K562 (cell line): ENCODE measurements around the gene SDK1. TPM values are rescaled to one million over a fixed set of nuclear protein-coding genes. Genes with fewer than 3 reads are reported as not detected.

Source experiments
- ATAC-seq: fragments of 200-7000 bp; cut with Tn5 transposase; 3 replicates; pipeline ENCODE4 v1.9.1; 2020; ENCODE audit warnings: moderate library complexity
- BruUV-seq: library from RNA; stranded (reverse); fragments of 400-500 nt; replicated peaks from 2 replicates; lab custom pipeline; 2021; lab: Mats Ljungman, UMichigan
- CTCF ChIA-PET: fragments of 300-600 bp; formaldehyde crosslinking; extraction: SDS; loops from one replicate; lab custom pipeline; 2021; ENCODE audit warnings: low intra/inter-chr PET ratio; lab: Yijun Ruan, JAX
- POLR2A ChIA-PET: fragments of 300-600, 350-650 bp; sonication (Branson Sonifier 250); formaldehyde crosslinking; extraction: SDS; loops from one replicate; lab custom pipeline; 2021; ENCODE audit warnings: antibody characterized with exemption, inconsistent platforms; lab: Yijun Ruan, JAX
- DNase-seq, 4 experiments: peaks; one replicate each; pipeline versions ENCODE4 v3.0.0 to v3.0.0-alpha.2; 2011 to 2018; ENCODE audit warnings: low spot score in 3 of 4, mixed read lengths in 3 of 4; ENCODE audit errors: extremely low read depth in 1 of 4
- FAIRE-seq: peaks from 2 replicates; lab custom pipeline; 2011; peaks lifted over from hg19 to GRCh38; lab: Jason Lieb, UNC
- H2AFZ ChIP-seq: 2 replicates; pipeline ENCODE4 v1.6.0; 2011; ENCODE audit warnings: low read depth, low read length, control low read depth, inconsistent platforms
- H3K27ac ChIP-seq: fragments of 200-600 bp; 3 replicates; pipeline ENCODE4 v1.8.0; 2011; ENCODE audit warnings: low read depth, mild to moderate bottlenecking, control low read depth, inconsistent platforms, low read length, moderate library complexity, mixed read lengths; ENCODE audit errors: extremely low read depth
- H3K27me3 ChIP-seq, 2 experiments: fragments of 300-600 bp in 1 of 2; 2 replicates in 1 of 2; 3 replicates in 1 of 2; pipeline versions ENCODE4 v1.6.0 to v1.8.0; 2011; ENCODE audit warnings: inconsistent platforms in 2 of 2, low read length in 2 of 2, mild to moderate bottlenecking in 1 of 2, mixed read lengths in 1 of 2, moderate library complexity in 1 of 2; ENCODE audit not compliant: control insufficient read depth in 2 of 2, insufficient read depth in 2 of 2
- H3K36me3 ChIP-seq: fragments of 300-600 bp; 3 replicates; pipeline ENCODE4 v1.8.0; 2011; ENCODE audit warnings: mild to moderate bottlenecking, low read length, inconsistent platforms; ENCODE audit not compliant: control insufficient read depth, insufficient read depth
- H3K4me1 ChIP-seq, 2 experiments: fragments of 200-600 bp in 1 of 2; replicated peaks in 1 of 2; 2 replicates in 1 of 2; 3 replicates in 1 of 2; pipeline versions ENCODE4 v1.5.1 to v1.8.0; 2011; ENCODE audit warnings: inconsistent platforms in 2 of 2, low read length in 2 of 2, mild to moderate bottlenecking in 1 of 2, mixed read lengths in 1 of 2, moderate library complexity in 1 of 2; ENCODE audit not compliant: control insufficient read depth in 2 of 2, insufficient read depth in 2 of 2
- H3K4me2 ChIP-seq: 2 replicates; pipeline ENCODE4 v1.6.1; 2011; ENCODE audit warnings: low read length, control low read depth, inconsistent platforms, mixed read lengths; ENCODE audit not compliant: insufficient read depth
- H3K4me3 ChIP-seq: fragments of 200-600 bp; sonication (generic), shearing (Covaris generic); 2 replicates; pipeline ENCODE4 v1.5.1; 2016; ENCODE audit warnings: control low read depth, inconsistent platforms
- H3K79me2 ChIP-seq: fragments of 200-600 bp; 3 replicates; pipeline ENCODE4 v1.8.0; 2011; ENCODE audit warnings: low read length, inconsistent platforms; ENCODE audit not compliant: control insufficient read depth, insufficient read depth
- H3K9ac ChIP-seq, 2 experiments: 2 replicates each; pipeline versions ENCODE4 v1.6.0 to v1.6.1; 2011; ENCODE audit warnings: low read depth in 2 of 2, low read length in 2 of 2, control low read depth in 1 of 2, inconsistent platforms in 1 of 2, mild to moderate bottlenecking in 1 of 2, mixed read lengths in 1 of 2; ENCODE audit not compliant: insufficient read depth in 1 of 2
- H3K9me1 ChIP-seq: one replicate; pipeline ENCODE4 v1.6.0; 2011; ENCODE audit warnings: inconsistent platforms, mild to moderate bottlenecking, low read length, moderate library complexity; ENCODE audit not compliant: control insufficient read depth, insufficient read depth
- H3K9me3 ChIP-seq: replicated peaks from 2 replicates; pipeline ENCODE4 v1.5.1; 2011; ENCODE audit warnings: low read depth, low read length, inconsistent platforms; ENCODE audit not compliant: control insufficient read depth, insufficient read depth
- H4K20me1 ChIP-seq: replicated peaks from 2 replicates; pipeline ENCODE4 v1.6.1; 2011; ENCODE audit warnings: low read length, inconsistent platforms, mixed read lengths; ENCODE audit not compliant: control insufficient read depth, insufficient read depth
- BRCA1 ChIP-seq, 2 experiments: fragments of 450-650 bp in 1 of 2; sonication (generic) in 1 of 2; formaldehyde crosslinking in 1 of 2; IDR thresholded peaks; 2 replicates each; pipeline versions ENCODE4 v1.5.0 to v1.6.1; 2017 to 2020; ENCODE audit warnings: mild to moderate bottlenecking in 1 of 2, missing genetic modification reagents in 1 of 2
- CEBPG ChIP-seq, 3 experiments: fragments of 200-800 bp in 1 of 3; sonication (Bioruptor generic) in 1 of 3; sonication (generic) in 1 of 3; formaldehyde crosslinking in 1 of 3; IDR thresholded peaks in 2 of 3; conservative IDR thresholded peaks in 1 of 3; 2 replicates each; pipeline versions ENCODE4 v1.6.1 to v1.8.0; 2016 to 2022; ENCODE audit warnings: missing compliant biosample characterization in 2 of 3, missing genetic modification characterization in 2 of 3, mild to moderate bottlenecking in 1 of 3, missing genetic modification reagents in 1 of 3
- KLF6 ChIP-seq: fragments of 250-450 bp; sonication (Bioruptor Pico); IDR thresholded peaks from 2 replicates; pipeline ENCODE4 v1.4.0; 2020; ENCODE audit warnings: mild to moderate bottlenecking, moderate library complexity, borderline replicate concordance
- MAFF ChIP-seq: IDR thresholded peaks from 2 replicates; pipeline ENCODE4 v1.6.1; 2012; ENCODE audit warnings: low read length, improper control_type of control experiment
- NFE2 ChIP-seq: IDR thresholded peaks from 2 replicates; pipeline ENCODE4 v1.6.1; 2014; ENCODE audit warnings: antibody characterized with exemption, low read depth
- SREBF1 ChIP-seq: fragments of 150-350 bp; IDR thresholded peaks from 2 replicates; pipeline ENCODE4 v1.6.1; 2014; ENCODE audit warnings: antibody characterized with exemption, low read depth, low read length, borderline replicate concordance
- ZKSCAN1 ChIP-seq: fragments of 150-350 bp; IDR thresholded peaks from 2 replicates; pipeline ENCODE4 v1.6.1; 2016; ENCODE audit warnings: low read depth, low read length
- ZNF263 ChIP-seq: sonication (generic); formaldehyde crosslinking; IDR thresholded peaks from 2 replicates; pipeline ENCODE4 v1.8.0; 2022; ENCODE audit warnings: mild to moderate bottlenecking, missing genetic modification reagents, borderline replicate concordance
- WGBS: fragments of 100-300 bp; shearing (Covaris generic); methylation state at CpG from one replicate; pipeline ENCODE4 v1.1.6; 2016; ENCODE audit warnings: low coverage, mixed read lengths; ENCODE audit not compliant: insufficient coverage; ENCODE audit errors: missing lambda C conversion rate; 5-methylcytosine and 5-hydroxymethylcytosine counted together
- in situ Hi-C: fragments of 300-500 bp; cut with MboI; formaldehyde crosslinking; loops from 4 replicates; pipeline ENCODE4 v1.15.0; 2018; ENCODE audit warnings: inconsistent platforms, mixed read lengths
- intact Hi-C: fragments of 100-400 bp; cut with micrococcal nuclease; formaldehyde crosslinking; loops from 2 replicates; pipeline ENCODE4 v1.14.2; 2022
- polyA plus RNA-seq, 8 experiments: library from polyadenylated mRNA; depleted of rRNA in 4 of 8; stranded (reverse) in 5 of 8; unstranded in 3 of 8; fragments of >200 nt; fragmentation: Nextera tagmentation in 2 of 8; fragmentation: Illumina TruSeq in 1 of 8; extraction: Ambion mirVana in 2 of 8; extraction: Trizol in 1 of 8; gene quantifications; 2 replicates each; pipeline versions ENCODE4 v1.2.1 to v1.2.3, GENCODE V29; 2011 to 2014; ENCODE audit warnings: inconsistent platforms in 1 of 8, missing spikeins in 1 of 8
- total RNA-seq, 7 experiments: library from RNA; depleted of rRNA in 6 of 7; stranded (reverse); fragments of >200 nt in 6 of 7; fragmentation: Illumina TruSeq in 2 of 7; extraction: Trizol in 2 of 7; gene quantifications; 2 replicates each; pipeline versions ENCODE4 v1.2.1 to v1.2.3, GENCODE V29; 2011 to 2021; ENCODE audit warnings: low replicate concordance in 1 of 7
- TF ChIP-seq, protein P1 (sequence below): sonication (generic); formaldehyde crosslinking; IDR thresholded peaks from 2 replicates; pipeline ENCODE4 v1.8.0; 2022; ENCODE audit warnings: mild to moderate bottlenecking, missing genetic modification reagents, borderline replicate concordance
- TF ChIP-seq, protein P2 (sequence below): fragments of 200-800 bp; sonication (Bioruptor generic); IDR thresholded peaks from 2 replicates; pipeline ENCODE4 v1.6.1; 2017; ENCODE audit warnings: missing genetic modification characterization, missing compliant biosample characterization
- TF ChIP-seq, protein P3 (sequence below): IDR thresholded peaks from 2 replicates; pipeline ENCODE4 v1.6.1; 2016; ENCODE audit warnings: missing genetic modification characterization, missing compliant biosample characterization

SDK1 gene
- total and polyA plus RNA-seq, 9 of the 15 experiments (the other 6 are each of a cell fraction or from before 2014, with no cell fraction given) = 0.16 TPM; not detected in 8

DNA sequence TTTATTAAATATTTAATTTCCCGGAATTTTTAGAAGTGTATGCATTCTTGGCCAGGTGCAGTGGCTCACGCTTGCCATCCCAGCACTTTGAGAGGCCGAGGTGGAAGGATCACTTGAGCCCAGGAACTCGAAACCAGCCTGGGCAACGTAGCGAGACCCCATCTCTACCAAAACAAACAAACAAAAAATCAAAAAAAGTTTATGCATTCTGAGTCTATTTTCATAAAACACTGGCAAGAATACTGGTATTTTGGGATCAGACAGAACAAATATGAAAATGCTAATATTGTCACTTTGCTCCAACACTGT lies 940.2 kb downstream of the SDK1 start:
- in situ Hi-C loops = no loop called here
- Histone ChIP-seq H3K9ac (no peak overlapping the region), H3K4me1 (0 out of 5 replicates have a peak, but pooled peaks cover 0 to 3% of the 10 kb centered on the region in 2 experiments), H3K9me3 (no peaks in the 10 kb centered on the region), H2AFZ (no peak overlapping the region), H3K4me3 (no peak overlapping the region), H3K36me3 (no peaks in the 10 kb centered on the region), H3K27ac (no peak overlapping the region), H3K4me2 (no peak overlapping the region), H4K20me1 (no peaks in the 10 kb centered on the region; the same call in 1 of the 2 replicates), H3K27me3 (peaks cover 5 to 62% of the 10 kb centered on the region in 2 experiments; a peak in 4 of 5 replicates), H3K79me2 (no peaks in the 10 kb centered on the region), H3K9me1 (no peaks in the 10 kb centered on the region)
- POLR2A ChIA-PET = no interaction called here
- intact Hi-C loops = no loop called here
- FAIRE-seq = no peak
- WGBS = 0% methylated on average over 6 of the region's 6 CpGs
- no peak for DNase-seq
- no peak for ATAC-seq
- CTCF ChIA-PET = no interaction called here
- no TSS peak for BruUV-seq
- TF ChIP-seq NFE2 (no peak), BRCA1 (IDR thresholded peaks at IDR 0.05) (no peak), BRCA1 (CRISPR knock-in tag; IDR thresholded peaks at IDR 0.05) (no peak), KLF6 (CRISPR knock-in tag) (no peak), MAFF (no peak), CEBPG (CRISPR knock-in tag; IDR thresholded peaks at IDR 0.05) (no peak), CEBPG (tag; conservative IDR thresholded peaks at IDR 0.05 in 1 of 2, IDR thresholded peaks at IDR 0.05 in 1 of 2) (no peak), ZKSCAN1 (no peak), SREBF1 (no peak), ZNF263 (CRISPR knock-in tag) (no peak)
- TF ChIP-seq, protein P1, sequence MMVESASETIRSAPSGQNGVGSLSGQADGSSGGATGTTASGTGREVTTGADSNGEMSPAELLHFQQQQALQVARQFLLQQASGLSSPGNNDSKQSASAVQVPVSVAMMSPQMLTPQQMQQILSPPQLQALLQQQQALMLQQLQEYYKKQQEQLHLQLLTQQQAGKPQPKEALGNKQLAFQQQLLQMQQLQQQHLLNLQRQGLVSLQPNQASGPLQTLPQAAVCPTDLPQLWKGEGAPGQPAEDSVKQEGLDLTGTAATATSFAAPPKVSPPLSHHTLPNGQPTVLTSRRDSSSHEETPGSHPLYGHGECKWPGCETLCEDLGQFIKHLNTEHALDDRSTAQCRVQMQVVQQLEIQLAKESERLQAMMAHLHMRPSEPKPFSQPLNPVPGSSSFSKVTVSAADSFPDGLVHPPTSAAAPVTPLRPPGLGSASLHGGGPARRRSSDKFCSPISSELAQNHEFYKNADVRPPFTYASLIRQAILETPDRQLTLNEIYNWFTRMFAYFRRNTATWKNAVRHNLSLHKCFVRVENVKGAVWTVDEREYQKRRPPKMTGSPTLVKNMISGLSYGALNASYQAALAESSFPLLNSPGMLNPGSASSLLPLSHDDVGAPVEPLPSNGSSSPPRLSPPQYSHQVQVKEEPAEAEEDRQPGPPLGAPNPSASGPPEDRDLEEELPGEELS (CRISPR knock-in tag) = no peak
- TF ChIP-seq, protein P2, sequence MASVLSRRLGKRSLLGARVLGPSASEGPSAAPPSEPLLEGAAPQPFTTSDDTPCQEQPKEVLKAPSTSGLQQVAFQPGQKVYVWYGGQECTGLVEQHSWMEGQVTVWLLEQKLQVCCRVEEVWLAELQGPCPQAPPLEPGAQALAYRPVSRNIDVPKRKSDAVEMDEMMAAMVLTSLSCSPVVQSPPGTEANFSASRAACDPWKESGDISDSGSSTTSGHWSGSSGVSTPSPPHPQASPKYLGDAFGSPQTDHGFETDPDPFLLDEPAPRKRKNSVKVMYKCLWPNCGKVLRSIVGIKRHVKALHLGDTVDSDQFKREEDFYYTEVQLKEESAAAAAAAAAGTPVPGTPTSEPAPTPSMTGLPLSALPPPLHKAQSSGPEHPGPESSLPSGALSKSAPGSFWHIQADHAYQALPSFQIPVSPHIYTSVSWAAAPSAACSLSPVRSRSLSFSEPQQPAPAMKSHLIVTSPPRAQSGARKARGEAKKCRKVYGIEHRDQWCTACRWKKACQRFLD (CRISPR knock-in tag) = no peak
- TF ChIP-seq, protein P3, sequence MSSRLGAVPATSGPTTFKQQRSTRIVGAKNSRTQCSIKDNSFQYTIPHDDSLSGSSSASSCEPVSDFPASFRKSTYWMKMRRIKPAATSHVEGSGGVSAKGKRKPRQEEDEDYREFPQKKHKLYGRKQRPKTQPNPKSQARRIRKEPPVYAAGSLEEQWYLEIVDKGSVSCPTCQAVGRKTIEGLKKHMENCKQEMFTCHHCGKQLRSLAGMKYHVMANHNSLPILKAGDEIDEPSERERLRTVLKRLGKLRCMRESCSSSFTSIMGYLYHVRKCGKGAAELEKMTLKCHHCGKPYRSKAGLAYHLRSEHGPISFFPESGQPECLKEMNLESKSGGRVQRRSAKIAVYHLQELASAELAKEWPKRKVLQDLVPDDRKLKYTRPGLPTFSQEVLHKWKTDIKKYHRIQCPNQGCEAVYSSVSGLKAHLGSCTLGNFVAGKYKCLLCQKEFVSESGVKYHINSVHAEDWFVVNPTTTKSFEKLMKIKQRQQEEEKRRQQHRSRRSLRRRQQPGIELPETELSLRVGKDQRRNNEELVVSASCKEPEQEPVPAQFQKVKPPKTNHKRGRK (tag) = no peak
